GM21515 (cell line): ENCODE results near the gene PCDH8.

ENCODE experiments used
- ATAC-seq: cut with Tn5 transposase; IDR thresholded peaks from one replicate; pipeline ENCODE4 v1.9.1; 2021; ENCODE audit not compliant: unreplicated experiment

PCDH8 gene

DNA sequence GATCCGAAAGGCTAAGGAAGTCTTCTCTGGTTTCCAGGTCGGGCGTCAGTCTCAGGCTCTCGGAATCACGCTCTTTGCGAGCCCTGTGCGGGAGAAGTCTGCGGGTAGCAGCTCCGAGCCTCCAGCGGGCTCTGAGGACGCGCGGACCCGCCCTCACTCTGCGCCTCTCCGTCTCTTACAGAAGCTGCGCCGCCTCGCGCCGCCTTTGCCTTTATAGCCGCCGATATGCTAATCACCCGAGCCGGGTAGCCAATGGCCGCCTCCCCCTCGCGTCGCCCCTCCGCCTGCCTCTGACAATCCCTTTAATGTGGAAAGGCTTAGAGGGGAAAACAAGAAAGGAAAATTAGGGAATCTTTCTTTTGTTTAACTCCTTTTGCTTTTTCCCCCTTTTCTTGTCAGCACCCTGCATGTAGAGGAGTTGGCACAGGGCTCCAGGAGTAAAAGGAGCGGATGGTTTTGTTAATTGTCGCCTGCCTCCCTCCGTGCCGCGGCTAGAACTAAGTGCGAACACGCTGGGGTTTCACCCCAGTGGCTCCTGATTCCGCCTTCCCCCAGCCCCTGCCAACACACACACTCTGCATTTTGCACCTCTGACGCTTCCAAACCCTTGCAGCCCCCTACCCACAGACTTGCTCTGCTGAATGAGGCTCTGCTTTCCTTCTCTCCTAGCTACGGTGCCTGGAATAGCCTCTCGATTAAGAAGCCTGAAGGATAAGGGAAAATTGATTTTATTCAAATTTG lies at the start of gene PCDH8:
TSS of gene PCDH8 (minus strand) at position 186 of the 741 bp plus-strand sequence. CDS start 204 bp downstream, outside the sequence.
- no peak for ATAC-seq

GRCh38 chr13:52896827-52897659 lies 48.6 kb upstream of the PCDH8 start:
- ATAC-seq: no peak

- ATAC-seq: no peak
Observed at GRCh38 chr13:52894413-52894812, 46.0 kb upstream of the PCDH8 start.

DNA sequence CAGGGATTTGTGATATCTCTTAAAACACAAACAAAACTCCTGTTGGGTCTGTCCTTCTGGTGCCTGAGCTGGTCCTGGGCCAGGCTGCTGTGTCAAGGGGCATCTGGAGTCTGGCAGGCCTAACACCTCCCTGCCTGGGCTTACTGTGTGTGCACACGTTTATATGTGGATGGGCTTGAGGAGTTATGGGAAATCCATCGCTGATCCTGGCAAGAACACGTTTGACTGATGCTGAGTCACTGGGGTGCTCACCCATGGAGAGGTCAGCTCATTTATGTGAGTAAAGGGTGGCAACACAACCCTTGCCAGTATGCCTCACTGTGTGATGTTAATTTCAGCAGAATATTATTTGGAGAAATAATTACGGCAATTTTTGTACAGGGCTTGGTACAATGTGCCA lies 44.5 kb upstream of the PCDH8 start:
- no peak for ATAC-seq

DNA sequence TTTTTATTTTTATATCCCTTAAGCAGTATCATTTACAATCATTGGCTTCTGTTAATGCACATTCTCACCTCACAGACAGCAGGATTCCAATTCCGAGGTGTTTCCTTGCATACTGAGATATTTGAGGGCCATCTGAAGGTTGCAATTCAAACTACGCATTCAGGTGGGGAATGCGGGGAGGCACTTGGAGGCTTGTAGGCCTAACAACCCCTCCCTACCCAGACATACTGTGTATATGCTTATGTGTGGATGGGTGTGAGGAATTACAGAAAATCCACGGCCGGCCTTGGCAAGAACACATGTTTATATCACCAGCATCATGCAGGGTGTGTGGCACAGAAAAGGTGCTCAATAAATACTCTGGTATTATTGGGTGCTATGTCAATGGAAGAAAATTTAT lies 43.3 kb upstream of the PCDH8 start:
- ATAC-seq: no peak

- ATAC-seq: no peak
Observed at GRCh38 chr13:52887165-52887564, 38.7 kb upstream of the PCDH8 start.

GRCh38 chr13:52885141-52885540 lies 36.7 kb upstream of the PCDH8 start:
- no peak for ATAC-seq

DNA sequence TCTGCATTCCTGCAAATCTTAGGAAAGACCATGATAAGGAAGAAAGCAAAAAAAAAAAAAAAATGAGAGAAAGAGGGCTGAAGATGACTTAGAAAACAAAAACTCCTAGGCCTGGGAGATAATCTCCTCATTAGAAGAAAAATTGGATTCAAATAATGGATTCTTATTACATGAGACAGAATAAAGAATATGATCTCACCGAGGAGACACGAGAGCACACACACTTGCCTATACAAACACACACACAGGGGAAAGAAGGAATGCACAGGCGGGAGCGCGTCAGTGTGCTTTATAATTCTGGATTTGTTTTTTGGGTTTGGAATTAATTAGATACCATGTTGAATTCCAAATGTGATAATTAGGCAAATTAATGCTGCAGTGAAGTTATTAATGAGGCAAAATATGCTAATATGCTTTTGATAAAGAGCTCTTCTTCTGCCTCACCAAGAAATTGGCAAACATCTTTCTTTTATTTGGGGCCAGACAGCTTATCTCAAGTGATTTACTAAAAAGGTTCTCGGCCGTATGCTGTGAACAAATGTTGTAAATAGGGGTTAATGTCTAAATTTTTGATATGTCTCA lies 36.1 kb upstream of the PCDH8 start:
- no peak for ATAC-seq

GRCh38 chr13:52882785-52883184 lies 34.3 kb upstream of the PCDH8 start:
- no peak for ATAC-seq

DNA sequence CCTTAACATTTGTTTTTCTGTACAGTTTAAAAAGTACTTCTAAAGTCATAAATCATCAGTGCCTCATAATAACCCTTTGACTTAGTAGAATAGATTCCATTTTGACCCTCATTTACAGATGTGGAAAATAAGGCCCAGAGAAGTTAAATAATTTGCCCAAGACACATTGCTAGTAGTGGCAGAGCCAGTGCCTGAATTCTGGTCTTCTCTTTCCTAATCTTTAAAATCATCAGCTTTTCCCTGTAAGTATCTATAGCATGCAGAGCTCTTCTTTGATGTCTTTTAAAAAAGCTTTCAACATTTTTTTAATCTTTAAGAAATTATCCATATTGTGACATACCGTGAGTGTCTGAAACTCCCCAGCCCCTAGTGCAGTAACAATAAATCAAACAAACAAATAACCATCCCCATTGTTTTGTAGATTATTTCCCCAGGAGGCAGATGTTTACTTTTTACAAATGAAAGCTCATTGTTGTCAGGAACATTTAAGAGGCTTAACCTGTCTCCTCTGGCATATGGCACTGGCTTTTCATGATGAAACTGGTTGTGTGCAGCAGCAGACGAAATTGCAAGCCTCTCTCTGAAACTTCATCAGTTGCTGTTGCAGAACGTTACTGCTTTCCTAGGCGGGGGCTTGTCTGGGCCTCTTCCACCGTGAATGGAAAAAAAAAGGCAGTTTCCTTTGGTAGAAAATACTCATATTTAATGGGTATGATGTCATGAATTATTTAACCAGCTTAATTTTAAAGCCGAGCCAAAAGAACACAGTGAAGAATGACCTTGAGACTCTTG lies 31.7 kb upstream of the PCDH8 start:
- no peak for ATAC-seq

GRCh38 chr13:52878831-52879230 lies 30.4 kb upstream of the PCDH8 start:
- ATAC-seq: no peak

DNA sequence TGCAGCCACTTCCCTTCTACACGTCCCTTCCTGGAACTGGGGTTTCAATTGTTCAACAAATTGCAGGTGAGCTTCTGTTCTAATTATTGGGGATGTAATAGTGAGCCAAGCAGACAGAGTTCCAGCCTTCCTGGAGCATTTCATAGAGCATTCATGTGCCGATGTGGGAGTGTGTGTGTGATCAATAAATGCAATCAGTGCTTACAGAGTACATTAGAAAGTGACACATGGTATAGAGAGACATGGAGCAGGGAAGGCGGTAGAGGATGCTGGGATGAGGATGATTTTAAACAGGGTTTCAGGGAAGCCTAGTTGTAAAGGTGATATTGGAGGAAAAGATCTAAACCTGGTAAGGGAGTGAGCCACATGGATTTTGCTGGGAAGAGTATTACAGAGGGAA lies 21.7 kb upstream of the PCDH8 start:
- no peak for ATAC-seq

- no peak for ATAC-seq
Observed at GRCh38 chr13:52869621-52870020, 21.2 kb upstream of the PCDH8 start.

DNA sequence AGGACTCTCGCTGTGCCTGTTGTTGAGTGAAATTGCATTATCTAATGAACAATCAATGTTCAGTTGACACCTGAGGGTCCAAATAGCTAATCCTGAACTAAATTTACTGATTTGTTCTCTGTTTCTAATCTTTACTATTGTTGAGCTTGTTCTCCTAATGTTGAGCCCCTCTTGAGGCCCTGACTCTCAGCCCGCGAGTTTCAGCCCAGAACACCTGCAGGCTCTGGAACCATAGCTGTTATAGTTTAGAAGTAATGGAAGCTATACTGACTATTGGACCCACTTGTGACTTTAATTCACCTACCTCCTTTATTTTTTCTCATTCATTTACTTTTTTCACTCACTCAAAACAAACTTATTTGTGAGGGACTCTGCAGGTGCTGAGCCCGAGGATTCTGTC lies 20.6 kb upstream of the PCDH8 start:
- no peak for ATAC-seq

GRCh38 chr13:52868190-52868589 lies 19.8 kb upstream of the PCDH8 start:
- ATAC-seq: no peak

DNA sequence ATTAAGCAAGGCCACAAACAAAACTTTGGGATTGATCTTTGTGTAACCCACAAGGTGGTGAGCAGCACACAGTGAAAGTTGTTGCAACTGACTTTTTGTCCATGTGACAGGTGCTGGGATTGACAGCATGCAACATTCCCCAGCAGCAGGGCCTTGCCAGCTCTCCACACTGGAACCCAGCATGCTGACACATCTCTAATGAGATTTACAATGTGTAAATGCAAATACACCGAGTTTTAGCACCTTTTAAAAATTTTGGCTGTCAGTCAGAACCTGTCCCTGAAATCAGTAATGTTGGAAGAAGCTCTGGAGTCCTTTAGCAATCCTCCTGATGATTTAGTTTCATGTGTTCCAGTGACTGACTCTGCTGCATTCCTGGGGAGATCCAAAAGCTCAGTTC lies 16.5 kb upstream of the PCDH8 start:
- ATAC-seq: no peak

GRCh38 chr13:52862358-52863206 lies 14.1 kb upstream of the PCDH8 start:
- ATAC-seq: no peak

DNA sequence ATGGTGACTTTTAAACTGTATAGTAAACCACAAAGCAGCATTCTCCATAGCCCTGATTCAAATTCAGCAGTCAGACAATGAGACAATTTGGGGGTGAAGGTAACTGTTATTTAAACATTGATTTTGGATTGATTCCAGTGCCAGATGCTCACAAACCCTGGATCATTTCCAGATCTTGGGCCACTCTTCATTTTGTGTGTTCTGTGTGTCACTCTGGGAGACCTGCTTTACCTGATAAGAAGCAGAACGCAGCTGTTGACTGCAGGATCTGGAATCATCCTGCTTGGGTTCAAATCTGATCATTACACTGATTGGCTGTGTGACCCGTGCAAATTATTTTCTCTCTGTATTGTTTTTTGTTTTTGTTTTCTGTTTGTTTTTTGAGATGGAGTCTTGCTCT lies 4.0 kb upstream of the PCDH8 start:
- no peak for ATAC-seq

- ATAC-seq: peak; percentile 86
Observed at GRCh38 chr13:52851137-52851962, 2.9 kb upstream of the PCDH8 start.
